Mesendoderm (in vitro differentiated cells): Measurements from ENCODE around the gene MGME1.
A peak's percentile ranks its signal among the peaks of the same experiment; 100 is the strongest.
"Not testable (repeated sequence)": the region's sequence is repeated elsewhere in the genome, so short reads cannot be mapped to it uniquely, and the experiment has no call there.

ENCODE experiments used
- DNase-seq: peaks from one replicate; pipeline ENCODE4 v3.0.0; 2013
- H2AK5ac ChIP-seq: 2 replicates; pipeline ENCODE4 v1.6.1; 2013; ENCODE audit warnings: low read length, inconsistent platforms
- H2BK120ac ChIP-seq: 2 replicates; pipeline ENCODE4 v1.6.1; 2013; ENCODE audit warnings: low read depth, mild to moderate bottlenecking, low read length, moderate library complexity, mixed read lengths
- H2BK15ac ChIP-seq: replicated peaks from 2 replicates; pipeline ENCODE4 v1.6.1; 2013; ENCODE audit warnings: low read depth, mild to moderate bottlenecking, moderate library complexity
- H2BK5ac ChIP-seq: 2 replicates; pipeline ENCODE4 v1.6.1; 2013; ENCODE audit warnings: low read length, inconsistent platforms
- H3K18ac ChIP-seq: 2 replicates; pipeline ENCODE4 v1.6.1; 2013; ENCODE audit warnings: mild to moderate bottlenecking, low read length, mixed read lengths
- H3K23ac ChIP-seq: one replicate; pipeline ENCODE4 v1.6.1; 2013; ENCODE audit warnings: low read length
- H3K27ac ChIP-seq: 2 replicates; pipeline ENCODE4 v1.5.1; 2013; ENCODE audit warnings: low read depth, mild to moderate bottlenecking, inconsistent platforms, low read length, moderate library complexity
- H3K27me3 ChIP-seq: 2 replicates; pipeline ENCODE4 v1.6.1; 2013; ENCODE audit warnings: low read length, control low read depth, mild to moderate bottlenecking, inconsistent platforms; ENCODE audit not compliant: insufficient read depth, poor library complexity
- H3K36me3 ChIP-seq: 2 replicates; pipeline ENCODE4 v1.6.1; 2013; ENCODE audit warnings: low read length, inconsistent platforms; ENCODE audit not compliant: control insufficient read depth, insufficient read depth
- H3K4ac ChIP-seq: one replicate; pipeline ENCODE4 v1.6.1; 2013; ENCODE audit warnings: low read depth, mild to moderate bottlenecking, low read length, moderate library complexity
- H3K4me1 ChIP-seq: 2 replicates; pipeline ENCODE4 v1.6.1; 2013; ENCODE audit warnings: low read depth, low read length, inconsistent platforms; ENCODE audit not compliant: control insufficient read depth
- H3K4me2 ChIP-seq: 2 replicates; pipeline ENCODE4 v1.6.1; 2013; ENCODE audit warnings: low read length
- H3K4me3 ChIP-seq: 2 replicates; pipeline ENCODE4 v1.5.1; 2013; ENCODE audit warnings: mild to moderate bottlenecking, low read length
- H3K56ac ChIP-seq: one replicate; pipeline ENCODE4 v1.6.1; 2013; ENCODE audit warnings: low read length
- H3K79me1 ChIP-seq: 2 replicates; pipeline ENCODE4 v1.6.1; 2013; ENCODE audit warnings: low read length, inconsistent platforms
- H3K79me2 ChIP-seq: 2 replicates; pipeline ENCODE4 v1.6.1; 2013; ENCODE audit warnings: mild to moderate bottlenecking, low read length; ENCODE audit not compliant: control insufficient read depth, insufficient read depth
- H3K9ac ChIP-seq: 2 replicates; pipeline ENCODE4 v1.6.1; 2013; ENCODE audit warnings: low read length, inconsistent platforms
- H4K5ac ChIP-seq: one replicate; pipeline ENCODE4 v1.6.1; 2013; ENCODE audit warnings: low read length
- H4K8ac ChIP-seq: one replicate; pipeline ENCODE4 v1.6.1; 2013; ENCODE audit warnings: low read depth, mild to moderate bottlenecking, control low read depth, low read length, moderate library complexity
- WGBS: extraction: QIAGEN DNeasy Blood & Tissue Kit; methylation state at CpG from one replicate; pipeline ENCODE4 v1.1.7; 2013; ENCODE audit warnings: low lambda C conversion rate, missing lambda C conversion rate; ENCODE audit not compliant: insufficient coverage; ENCODE audit errors: extremely low coverage; 5-methylcytosine and 5-hydroxymethylcytosine counted together

MGME1 gene

GRCh38 chr20:17959257-17959627 lies 9.6 kb upstream of the MGME1 start:
- Histone ChIP-seq H3K56ac (no peak overlapping the region), H2BK15ac (no peak overlapping the region), H3K27me3 (no peaks in the 10 kb centered on the region), H3K18ac (no peak overlapping the region), H3K4me1 (peaks cover 23% of the 10 kb centered on the region), H3K4ac (no peak overlapping the region), H2BK120ac (no peak overlapping the region), H2BK5ac (no peak overlapping the region), H3K79me1 (no peaks in the 10 kb centered on the region), H3K27ac (no peak overlapping the region), H3K9ac (peak overlapping the region; percentile 20), H3K36me3 (peaks cover 10% of the 10 kb centered on the region), H4K5ac (no peak overlapping the region), H3K4me3 (no peak overlapping the region), H3K79me2 (peaks cover 99% of the 10 kb centered on the region), H2AK5ac (no peak overlapping the region), H3K23ac (no peak overlapping the region), H3K4me2 (no peak overlapping the region), H4K8ac (no peak overlapping the region)
- WGBS, result no CpG with 5 or more reads among the region's 5 CpGs
- no peak for DNase-seq

- not testable (repeated sequence) for H2BK120ac ChIP-seq, H4K5ac ChIP-seq, H3K9ac ChIP-seq, H3K4ac ChIP-seq, H3K56ac ChIP-seq, H2BK5ac ChIP-seq, H3K23ac ChIP-seq, H4K8ac ChIP-seq, H3K27ac ChIP-seq, H2BK15ac ChIP-seq, H3K79me1 ChIP-seq, H3K18ac ChIP-seq, DNase-seq, H2AK5ac ChIP-seq, H3K4me2 ChIP-seq, H3K27me3 ChIP-seq, H3K4me3 ChIP-seq, H3K36me3 ChIP-seq
- Histone ChIP-seq H3K79me2 (peaks cover 99% of the 10 kb centered on the region), H3K4me1 (peaks cover 32% of the 10 kb centered on the region)
- WGBS, result no CpG with 5 or more reads among the region's 16 CpGs
These were observed 8.4 kb upstream of the MGME1 start for GRCh38 chr20:17960400-17960885.

- no peak overlapping the region for H2AK5ac ChIP-seq
- peak overlapping the region; percentile 34 for H3K4me2 ChIP-seq
- H3K27ac ChIP-seq, result no peak overlapping the region
- H3K4ac ChIP-seq, result no peak overlapping the region
- no peaks in the 10 kb centered on the region for H3K27me3 ChIP-seq
- peaks cover 7% of the 10 kb centered on the region for H3K36me3 ChIP-seq
- peak overlapping the region; percentile 38 for H3K56ac ChIP-seq
- no peak for DNase-seq
- peak overlapping the region; percentile 46 for H3K9ac ChIP-seq
- no peak overlapping the region for H2BK15ac ChIP-seq
- no peak overlapping the region for H2BK120ac ChIP-seq
- H4K5ac ChIP-seq, result no peak overlapping the region
- H3K79me1 ChIP-seq, result no peaks in the 10 kb centered on the region
- H4K8ac ChIP-seq, result no peak overlapping the region
- WGBS, result no CpG with 5 or more reads among the region's 6 CpGs
- H3K4me1 ChIP-seq, result peaks cover 32% of the 10 kb centered on the region
- no peak overlapping the region for H3K4me3 ChIP-seq
- H3K23ac ChIP-seq, result no peak overlapping the region
- H2BK5ac ChIP-seq, result no peak overlapping the region
- no peak overlapping the region for H3K18ac ChIP-seq
- peaks cover 99% of the 10 kb centered on the region for H3K79me2 ChIP-seq
These were observed 7.8 kb upstream of the MGME1 start for GRCh38 chr20:17960927-17961586.

GRCh38 chr20:17961587-17961940 lies 7.3 kb upstream of the MGME1 start:
- Histone ChIP-seq H2BK15ac (no peak overlapping the region), H2BK120ac (no peak overlapping the region), H3K4me3 (no peak overlapping the region), H3K27ac (no peak overlapping the region), H3K23ac (no peak overlapping the region), H2AK5ac (no peak overlapping the region), H3K4me1 (peaks cover 32% of the 10 kb centered on the region), H3K79me2 (peaks cover 99% of the 10 kb centered on the region), H4K5ac (no peak overlapping the region), H3K56ac (no peak overlapping the region), H3K79me1 (no peaks in the 10 kb centered on the region), H2BK5ac (no peak overlapping the region), H3K27me3 (no peaks in the 10 kb centered on the region), H3K4ac (no peak overlapping the region), H3K18ac (no peak overlapping the region), H3K9ac (peak overlapping the region; percentile 21), H3K36me3 (peaks cover 5% of the 10 kb centered on the region), H3K4me2 (no peak overlapping the region), H4K8ac (no peak overlapping the region)
- WGBS, result no CpG with 5 or more reads among the region's 1 CpG
- DNase-seq, result no peak

GRCh38 chr20:17963114-17963897 lies 5.5 kb upstream of the MGME1 start:
- Histone ChIP-seq H3K56ac (peak overlapping the region; percentile 69), H3K4me2 (peak overlapping the region; percentile 39), H4K5ac (no peak overlapping the region), H3K4ac (no peak overlapping the region), H3K23ac (no peak overlapping the region), H3K27ac (no peak overlapping the region), H3K4me1 (peaks cover 32% of the 10 kb centered on the region), H2BK120ac (no peak overlapping the region), H2BK15ac (no peak overlapping the region), H3K27me3 (no peaks in the 10 kb centered on the region), H3K79me2 (peaks cover 100% of the 10 kb centered on the region), H2AK5ac (no peak overlapping the region), H4K8ac (no peak overlapping the region), H3K18ac (no peak overlapping the region), H3K4me3 (no peak overlapping the region), H3K36me3 (peaks cover 3% of the 10 kb centered on the region), H3K9ac (peak overlapping the region; percentile 83), H3K79me1 (no peaks in the 10 kb centered on the region), H2BK5ac (no peak overlapping the region)
- whole genome bisulfite sequencing, result no CpG with 5 or more reads among the region's 9 CpGs
- DNase-seq, result no peak
